A549 (cell line): ENCODE measurements around the gene ZNF586. TPM values are rescaled to one million over a fixed set of nuclear protein-coding genes. Genes with fewer than 3 reads are reported as not detected.

Source experiments
- ATAC-seq, 2 experiments: fragments of 200-7000 bp in 1 of 2; fragments of >200 bp in 1 of 2; cut with Nextera tagmentation in 1 of 2; cut with Tn5 transposase in 1 of 2; 3 replicates each; pipeline versions ENCODE4 v1.8.0 to v1.9.1; 2018 to 2020; ENCODE audit warnings: mild to moderate bottlenecking in 1 of 2, moderate library complexity in 1 of 2
- CTCF ChIA-PET: fragments of 300-600 bp; sonication (Branson Sonifier 250); formaldehyde crosslinking; extraction: SDS; loops from one replicate; lab custom pipeline; 2021; ENCODE audit warnings: antibody characterized with exemption, inconsistent platforms; lab: Yijun Ruan, JAX
- POLR2A ChIA-PET: fragments of 350-600 bp; formaldehyde crosslinking; extraction: SDS; loops from one replicate; lab custom pipeline; 2021; ENCODE audit warnings: antibody characterized with exemption, inconsistent platforms; lab: Yijun Ruan, JAX
- DNase-seq, 2 experiments: peaks; one replicate each; pipeline versions ENCODE4 v3.0.0 to v3.0.0-alpha.2; 2011 to 2016; ENCODE audit warnings: low read depth in 1 of 2, low spot score in 1 of 2
- FAIRE-seq: peaks from 2 replicates; lab custom pipeline; 2011; peaks lifted over from hg19 to GRCh38; lab: Jason Lieb, UNC
- H3K27ac ChIP-seq, 2 experiments: fragments of >200 bp; sonication (Bioruptor Twin); formaldehyde crosslinking; 3 replicates each; pipeline ENCODE4 v1.5.1; 2016 to 2017
- H3K4me1 ChIP-seq: fragments of >200 bp; sonication (Bioruptor Twin); formaldehyde crosslinking; 3 replicates; pipeline ENCODE4 v1.6.1; 2016
- H3K4me2 ChIP-seq: fragments of >200 bp; sonication (Bioruptor Twin); formaldehyde crosslinking; 3 replicates; pipeline ENCODE4 v1.6.1; 2016
- H3K4me3 ChIP-seq: fragments of >200 bp; sonication (Bioruptor Twin); formaldehyde crosslinking; 3 replicates; pipeline ENCODE4 v1.5.1; 2016
- H3K9me3 ChIP-seq: fragments of >200 bp; sonication (Bioruptor Twin); formaldehyde crosslinking; 3 replicates; pipeline ENCODE4 v1.6.1; 2016
- CHD2 ChIP-seq: fragments of 150-350 bp; IDR thresholded peaks from 2 replicates; pipeline ENCODE4 v1.6.1; 2014; ENCODE audit warnings: low read length; ENCODE audit not compliant: partially characterized antibody
- CHD4 ChIP-seq: fragments of 200-600 bp; sonication (generic); IDR thresholded peaks from 2 replicates; pipeline ENCODE4 v1.6.1; 2016; ENCODE audit warnings: antibody characterized with exemption, mild to moderate bottlenecking, borderline replicate concordance
- EHMT2 ChIP-seq: fragments of 200-600 bp; sonication (generic); IDR thresholded peaks from 2 replicates; pipeline ENCODE4 v1.6.1; 2016; ENCODE audit warnings: antibody characterized with exemption, low read depth, mild to moderate bottlenecking, moderate library complexity
- EP300 ChIP-seq, 2 experiments: fragments of >200 bp; sonication (Bioruptor Twin); formaldehyde crosslinking; IDR thresholded peaks; 2 replicates in 1 of 2; 3 replicates in 1 of 2; pipeline ENCODE4 v1.6.1; 2016 to 2017
- FOSB ChIP-seq: fragments of 250-450 bp; sonication (Bioruptor Pico); IDR thresholded peaks from 2 replicates; pipeline ENCODE4 v1.5.0; 2020; ENCODE audit warnings: mild to moderate bottlenecking, moderate library complexity
- FOXS1 ChIP-seq: fragments of 250-450 bp; sonication (Bioruptor Pico); IDR thresholded peaks from 2 replicates; pipeline ENCODE4 v1.5.0; 2020; ENCODE audit warnings: mild to moderate bottlenecking, moderate library complexity
- GATA3 ChIP-seq: IDR thresholded peaks from 2 replicates; pipeline ENCODE4 v1.6.1; 2012; ENCODE audit warnings: borderline replicate concordance
- HDAC2 ChIP-seq: fragments of 200-600 bp; sonication (generic); IDR thresholded peaks from 2 replicates; pipeline ENCODE4 v1.6.1; 2016
- HMGXB4 ChIP-seq: fragments of 250-450 bp; sonication (Bioruptor Pico); IDR thresholded peaks from 2 replicates; pipeline ENCODE4 v1.5.0; 2021; ENCODE audit warnings: mild to moderate bottlenecking, moderate library complexity, borderline replicate concordance
- HOXA7 ChIP-seq: fragments of 250-450 bp; sonication (Bioruptor Pico); IDR thresholded peaks from 2 replicates; pipeline ENCODE4 v1.5.0; 2020; ENCODE audit warnings: mild to moderate bottlenecking, moderate library complexity
- HOXB5 ChIP-seq: fragments of 250-450 bp; sonication (Bioruptor Pico); IDR thresholded peaks from 2 replicates; pipeline ENCODE4 v1.5.0; 2020; ENCODE audit warnings: mild to moderate bottlenecking, moderate library complexity
- JUN ChIP-seq, 2 experiments: fragments of >200 bp; sonication (Bioruptor Twin); formaldehyde crosslinking; IDR thresholded peaks; 2 replicates in 1 of 2; 3 replicates in 1 of 2; pipeline ENCODE4 v1.6.1; 2016 to 2017
- JUNB ChIP-seq: fragments of >200 bp; sonication (Bioruptor Twin); formaldehyde crosslinking; IDR thresholded peaks from 2 replicates; pipeline ENCODE4 v1.6.1; 2016
- KDM1A ChIP-seq: fragments of 200-600 bp; sonication (generic); IDR thresholded peaks from 2 replicates; pipeline ENCODE4 v1.6.1; 2016; ENCODE audit warnings: low read depth, mild to moderate bottlenecking
- MAX ChIP-seq: IDR thresholded peaks from 2 replicates; pipeline ENCODE4 v1.6.1; 2012
- MYC ChIP-seq: IDR thresholded peaks from 2 replicates; pipeline ENCODE4 v1.6.1; 2012; ENCODE audit warnings: mild to moderate bottlenecking, inconsistent platforms, low read length, improper control_type of control experiment, borderline replicate concordance
- NPAS2 ChIP-seq: fragments of 250-450 bp; sonication (Bioruptor Pico); IDR thresholded peaks from 2 replicates; pipeline ENCODE4 v1.8.0; 2022; ENCODE audit warnings: mild to moderate bottlenecking, moderate library complexity, borderline replicate concordance
- POLR2AphosphoS2 ChIP-seq: conservative IDR thresholded peaks from 2 replicates; pipeline ENCODE4 v1.6.1; 2012; ENCODE audit warnings: low read length, improper control_type of control experiment, inconsistent platforms
- RAD21 ChIP-seq, 2 experiments: fragments of >200 bp in 1 of 2; sonication (Bioruptor Twin) in 1 of 2; formaldehyde crosslinking in 1 of 2; IDR thresholded peaks in 1 of 2; conservative IDR thresholded peaks in 1 of 2; 2 replicates in 1 of 2; 3 replicates in 1 of 2; pipeline ENCODE4 v1.6.1; 2012 to 2018; ENCODE audit warnings: inconsistent platforms in 1 of 2
- RARB ChIP-seq: fragments of 250-450 bp; sonication (Bioruptor Pico); IDR thresholded peaks from 2 replicates; pipeline ENCODE4 v1.8.0; 2021; ENCODE audit warnings: mild to moderate bottlenecking, moderate library complexity
- SREBF2 ChIP-seq: fragments of 450-650 bp; IDR thresholded peaks from 2 replicates; pipeline ENCODE4 v1.6.1; 2014; ENCODE audit warnings: mild to moderate bottlenecking, moderate library complexity
- TFCP2L1 ChIP-seq: fragments of 250-450 bp; sonication (Bioruptor Pico); IDR thresholded peaks from 2 replicates; pipeline ENCODE4 v1.5.0; 2021; ENCODE audit warnings: mild to moderate bottlenecking
- TP53 ChIP-seq: fragments of 250-450 bp; sonication (Bioruptor Pico); IDR thresholded peaks from 2 replicates; pipeline ENCODE4 v1.5.0; 2021; ENCODE audit warnings: mild to moderate bottlenecking, moderate library complexity
- ZC3H11A ChIP-seq: fragments of 450-650 bp; IDR thresholded peaks from 2 replicates; pipeline ENCODE4 v1.6.1; 2014; ENCODE audit warnings: antibody characterized with exemption, mild to moderate bottlenecking
- ZFP36 ChIP-seq: fragments of 450-650 bp; IDR thresholded peaks from 2 replicates; pipeline ENCODE4 v1.6.1; 2014; ENCODE audit warnings: borderline replicate concordance; ENCODE audit not compliant: partially characterized antibody
- WGBS: methylation state at CpG from one replicate; pipeline ENCODE4 v1.1.6; 2017; ENCODE audit errors: missing lambda C conversion rate; 5-methylcytosine and 5-hydroxymethylcytosine counted together
- polyA plus RNA-seq, 4 experiments: library from polyadenylated mRNA; depleted of rRNA in 3 of 4; stranded (reverse); fragments of >200 nt; fragmentation: RNase III in 1 of 4; extraction: RNeasy Plus Mini Kit Qiagen cat#74134 plus additional on column Dnase treatment in 1 of 4; gene quantifications; 2 replicates in 3 of 4; 3 replicates in 1 of 4; pipeline ENCODE4 v1.2.3, GENCODE V29; 2011 to 2017

The ZNF586 gene
- polyA plus RNA-seq, 2 of the 4 experiments (the other 2 are of a cell fraction): 7.1 to 8.2 TPM

- CTCF ChIA-PET: interaction anchor here (0.6 kb wide), 1 partner anchor 1366 kb away, joined by 3 read pairs; no protein-coding TSS in a partner anchor
- H3K9me3 ChIP-seq: peaks cover 100% of the 10 kb centered on the region
- no peaks in the 10 kb centered on the region for H3K4me1 ChIP-seq
- no peak for ATAC-seq
- WGBS: 92% methylated on average over 10 of the region's 10 CpGs
- no peak overlapping the region for H3K4me2 ChIP-seq
- no peak for FAIRE-seq
- DNase-seq: peak in 1 of 2 experiments; percentile 45
- H3K27ac ChIP-seq: no peak overlapping the region
- TF ChIP-seq JUN (IDR thresholded peaks at IDR 0.05) (no peak), HMGXB4 (CRISPR knock-in tag) (no peak), KDM1A (no peak), JUNB (no peak), POLR2AphosphoS2 (no peak), FOSB (CRISPR knock-in tag) (no peak)
- TF ChIP-seq, all 56 proteins: peak for 0
- POLR2A ChIA-PET: no interaction called here
- H3K4me3 ChIP-seq: no peak overlapping the region
Observed at GRCh38 chr19:57779220-57779845, 9.9 kb downstream of the ZNF586 start.

- no peak for FAIRE-seq
- no peak for ATAC-seq
- CTCF ChIA-PET: no interaction called here
- H3K4me1 ChIP-seq: no peaks in the 10 kb centered on the region
- no peak for DNase-seq
- H3K9me3 ChIP-seq: peaks cover 94% of the 10 kb centered on the region
- TF ChIP-seq KDM1A (no peak), TP53 (CRISPR knock-in tag) (no peak), JUN (IDR thresholded peaks at IDR 0.05) (no peak), ZC3H11A (no peak), ZFP36 (no peak), MAX (no peak), HDAC2 (no peak), MYC (no peak), EHMT2 (no peak), RARB (CRISPR knock-in tag) (no peak), JUNB (no peak), NPAS2 (no peak), EP300 (IDR thresholded peaks at IDR 0.05) (no peak)
- no peak overlapping the region for H3K27ac ChIP-seq
- H3K4me2 ChIP-seq: no peak overlapping the region
- H3K4me3 ChIP-seq: no peak overlapping the region
- POLR2A ChIA-PET: no interaction called here
- 96% methylated on average over 38 of the region's 38 CpGs for WGBS
Observed at GRCh38 chr19:57786286-57786685, 16.8 kb downstream of the ZNF586 start.

DNA sequence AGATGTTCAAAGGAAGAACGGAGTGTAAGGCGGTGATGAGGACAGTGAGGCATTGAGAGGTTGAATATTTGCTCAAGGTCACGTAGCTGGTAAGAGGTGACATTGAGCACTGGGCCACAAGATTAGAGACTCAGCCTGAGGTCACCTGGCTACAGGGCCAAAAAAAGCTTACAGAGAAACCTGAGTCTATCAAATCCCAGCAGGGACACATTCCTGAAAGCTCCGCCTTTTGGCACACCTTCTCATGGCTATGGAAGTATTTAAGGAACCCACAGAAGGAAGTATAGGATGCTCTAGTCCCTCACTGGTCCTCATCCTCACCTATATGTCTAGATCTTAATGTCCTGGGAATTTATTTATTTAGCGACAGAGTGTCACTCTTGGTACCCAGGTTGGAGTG, 17.4 kb downstream of the ZNF586 start:
- ATAC-seq: no peak; a peak in 1 of 6 replicates
- no peak for DNase-seq
- no peak for FAIRE-seq
- TF ChIP-seq ZFP36: no peak
- no peak for TF ChIP-seq RAD21 (conservative IDR thresholded peaks at IDR 0.05 in 1 of 2, IDR thresholded peaks at IDR 0.05 in 1 of 2)
- no peak for TF ChIP-seq HOXA7 (CRISPR knock-in tag)
- Histone ChIP-seq H3K4me2 (no peak overlapping the region), H3K27ac (no peak overlapping the region), H3K4me1 (no peaks in the 10 kb centered on the region), H3K9me3 (peaks cover 92% of the 10 kb centered on the region), H3K4me3 (no peak overlapping the region)
- ChIA-PET POLR2A (no interaction called here), CTCF (no interaction called here)
- 86% methylated on average over 5 of the region's 5 CpGs for WGBS

DNA sequence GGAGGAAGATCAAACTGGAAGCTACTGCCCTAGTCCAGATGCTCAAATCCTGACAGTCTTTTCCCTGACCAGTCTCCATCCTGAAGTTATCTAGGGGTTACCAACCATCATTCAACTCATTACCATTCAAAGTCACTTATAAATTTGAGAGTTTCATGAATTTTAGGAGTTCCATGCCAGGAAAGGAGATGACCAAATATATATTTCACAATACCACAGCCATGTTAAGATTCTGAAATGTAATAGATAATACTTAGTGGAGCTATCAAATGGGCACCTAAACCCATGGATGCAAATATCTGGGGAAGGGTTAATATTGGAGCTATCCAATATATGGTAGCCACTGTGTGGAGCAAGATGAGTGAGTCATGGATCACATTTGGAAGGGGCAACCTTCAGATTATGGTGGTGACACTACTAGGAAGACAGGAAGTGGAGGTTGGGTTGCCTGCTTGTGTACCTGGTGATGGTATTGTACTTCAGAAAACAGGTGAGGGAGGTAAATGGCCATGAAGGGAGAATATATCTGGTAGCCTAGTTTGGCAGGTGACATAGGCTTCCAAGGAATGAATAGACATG, 18.7 kb downstream of the ZNF586 start:
- FAIRE-seq (no peak), ATAC-seq (no peak), DNase-seq (no peak)
- Histone ChIP-seq H3K9me3 (peaks cover 90% of the 10 kb centered on the region), H3K4me1 (no peaks in the 10 kb centered on the region), H3K27ac (no peak overlapping the region), H3K4me3 (no peak overlapping the region), H3K4me2 (no peak overlapping the region)
- POLR2A ChIA-PET: no interaction called here
- CTCF ChIA-PET: interaction anchor here (0.7 kb wide), 1 partner anchor 562 kb away, joined by 4 read pairs; no protein-coding TSS in a partner anchor
- TF ChIP-seq JUNB (no peak), RAD21 (conservative IDR thresholded peaks at IDR 0.05 in 1 of 2, IDR thresholded peaks at IDR 0.05 in 1 of 2) (no peak), GATA3 (no peak), RARB (CRISPR knock-in tag) (no peak), HOXB5 (CRISPR knock-in tag) (no peak), CHD4 (no peak), HDAC2 (no peak), ZFP36 (no peak), TFCP2L1 (no peak), FOXS1 (no peak), CHD2 (no peak), NPAS2 (no peak), SREBF2 (no peak)
